ENCODE measurements around the gene MFAP2.

MFAP2 gene

GRCh38 chr1:16998589-16998988 is 18.2 kb upstream of the MFAP2 start:
- ATAC-seq, result 0 out of 3 replicates have a peak, but pooled peaks have one; percentile 18
- TF ChIP-seq POU6F1 (CRISPR knock-in tag; IDR thresholded peaks at IDR 0.05; ENCODE audit: borderline replicate concordance, low read depth) (no peak), ZNF565 (CRISPR knock-in tag; conservative IDR thresholded peaks at IDR 0.05; ENCODE audit: low read depth) (no peak), ZC3H10 (CRISPR knock-in tag; IDR thresholded peaks at IDR 0.05) (no peak), ESRRG (CRISPR knock-in tag; IDR thresholded peaks at IDR 0.05) (no peak), ARNTL (CRISPR knock-in tag; IDR thresholded peaks at IDR 0.05; ENCODE audit: borderline replicate concordance, low read depth) (no peak), OSR1 (CRISPR knock-in tag; IDR thresholded peaks at IDR 0.05) (no peak), CSRNP3 (CRISPR knock-in tag; IDR thresholded peaks at IDR 0.05) (no peak), TCF4 (CRISPR knock-in tag; IDR thresholded peaks at IDR 0.05; ENCODE audit: borderline replicate concordance) (no peak), ISL1 (CRISPR knock-in tag; IDR thresholded peaks at IDR 0.05) (no peak), ZNF70 (CRISPR knock-in tag; IDR thresholded peaks at IDR 0.05) (no peak), ZFP30 (CRISPR knock-in tag; IDR thresholded peaks at IDR 0.05) (no peak), PPARA (CRISPR knock-in tag; IDR thresholded peaks at IDR 0.05; ENCODE audit: borderline replicate concordance) (no peak)
- TF ChIP-seq, protein P1, sequence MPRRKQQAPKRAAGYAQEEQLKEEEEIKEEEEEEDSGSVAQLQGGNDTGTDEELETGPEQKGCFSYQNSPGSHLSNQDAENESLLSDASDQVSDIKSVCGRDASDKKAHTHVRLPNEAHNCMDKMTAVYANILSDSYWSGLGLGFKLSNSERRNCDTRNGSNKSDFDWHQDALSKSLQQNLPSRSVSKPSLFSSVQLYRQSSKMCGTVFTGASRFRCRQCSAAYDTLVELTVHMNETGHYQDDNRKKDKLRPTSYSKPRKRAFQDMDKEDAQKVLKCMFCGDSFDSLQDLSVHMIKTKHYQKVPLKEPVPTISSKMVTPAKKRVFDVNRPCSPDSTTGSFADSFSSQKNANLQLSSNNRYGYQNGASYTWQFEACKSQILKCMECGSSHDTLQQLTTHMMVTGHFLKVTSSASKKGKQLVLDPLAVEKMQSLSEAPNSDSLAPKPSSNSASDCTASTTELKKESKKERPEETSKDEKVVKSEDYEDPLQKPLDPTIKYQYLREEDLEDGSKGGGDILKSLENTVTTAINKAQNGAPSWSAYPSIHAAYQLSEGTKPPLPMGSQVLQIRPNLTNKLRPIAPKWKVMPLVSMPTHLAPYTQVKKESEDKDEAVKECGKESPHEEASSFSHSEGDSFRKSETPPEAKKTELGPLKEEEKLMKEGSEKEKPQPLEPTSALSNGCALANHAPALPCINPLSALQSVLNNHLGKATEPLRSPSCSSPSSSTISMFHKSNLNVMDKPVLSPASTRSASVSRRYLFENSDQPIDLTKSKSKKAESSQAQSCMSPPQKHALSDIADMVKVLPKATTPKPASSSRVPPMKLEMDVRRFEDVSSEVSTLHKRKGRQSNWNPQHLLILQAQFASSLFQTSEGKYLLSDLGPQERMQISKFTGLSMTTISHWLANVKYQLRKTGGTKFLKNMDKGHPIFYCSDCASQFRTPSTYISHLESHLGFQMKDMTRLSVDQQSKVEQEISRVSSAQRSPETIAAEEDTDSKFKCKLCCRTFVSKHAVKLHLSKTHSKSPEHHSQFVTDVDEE (CRISPR knock-in tag; IDR thresholded peaks at IDR 0.05), result no peak

DNA sequence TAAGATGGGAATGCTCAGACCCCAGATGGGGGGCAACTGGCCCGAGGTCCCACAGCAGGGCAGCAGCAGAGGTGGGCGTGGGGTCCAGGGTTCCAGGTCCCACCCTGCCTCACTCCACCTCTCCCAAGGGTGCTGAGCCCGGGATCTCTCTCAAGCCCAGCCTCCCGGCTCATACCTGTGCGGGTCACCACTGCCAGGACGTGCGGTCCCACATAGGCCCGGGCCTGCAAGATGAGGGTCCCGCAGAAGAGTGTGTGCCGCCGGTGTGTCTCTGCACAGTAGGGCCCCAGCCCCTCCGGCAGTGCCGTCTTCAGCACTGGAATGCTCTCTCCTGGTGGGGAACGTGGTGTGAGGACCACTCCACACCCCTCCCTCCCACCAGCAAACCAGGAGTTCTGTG is 16.4 kb upstream of the MFAP2 start:
- TF ChIP-seq ZC3H10 (CRISPR knock-in tag; IDR thresholded peaks at IDR 0.05), result no peak
- TF ChIP-seq ZNF70 (CRISPR knock-in tag; IDR thresholded peaks at IDR 0.05), result no peak
- TF ChIP-seq TOX (CRISPR knock-in tag; IDR thresholded peaks at IDR 0.05; ENCODE audit: borderline replicate concordance), result no peak
- no peak for TF ChIP-seq TCF4 (CRISPR knock-in tag; IDR thresholded peaks at IDR 0.05; ENCODE audit: borderline replicate concordance)
- no peak for TF ChIP-seq PATZ1 (CRISPR knock-in tag; IDR thresholded peaks at IDR 0.05; ENCODE audit: borderline replicate concordance)
- no peak for TF ChIP-seq SNAI2 (CRISPR knock-in tag; IDR thresholded peaks at IDR 0.05)
- TF ChIP-seq ZFP3 (CRISPR knock-in tag; IDR thresholded peaks at IDR 0.05), result no peak
- TF ChIP-seq OSR1 (CRISPR knock-in tag; IDR thresholded peaks at IDR 0.05), result no peak
- no peak for TF ChIP-seq ZFP30 (CRISPR knock-in tag; IDR thresholded peaks at IDR 0.05)
- no peak for TF ChIP-seq CREB5 (CRISPR knock-in tag; IDR thresholded peaks at IDR 0.05; ENCODE audit: low read depth)
- TF ChIP-seq ZNF8 (CRISPR knock-in tag; IDR thresholded peaks at IDR 0.05), result no peak
- no peak for TF ChIP-seq ESRRG (CRISPR knock-in tag; IDR thresholded peaks at IDR 0.05)
- TF ChIP-seq GLIS3 (CRISPR knock-in tag; IDR thresholded peaks at IDR 0.05), result no peak
- TF ChIP-seq ZNF565 (CRISPR knock-in tag; conservative IDR thresholded peaks at IDR 0.05; ENCODE audit: low read depth), result no peak
- no peak for TF ChIP-seq POU6F1 (CRISPR knock-in tag; IDR thresholded peaks at IDR 0.05; ENCODE audit: borderline replicate concordance, low read depth)
- no peak for ATAC-seq
